ENCODE results near the gene NRBP1.
A peak's percentile ranks its signal among the peaks of the same experiment; 100 is the strongest.
"Not testable (repeated sequence)": the region's sequence is repeated elsewhere in the genome, so short reads cannot be mapped to it uniquely, and the experiment has no call there.

Gene NRBP1

DNA sequence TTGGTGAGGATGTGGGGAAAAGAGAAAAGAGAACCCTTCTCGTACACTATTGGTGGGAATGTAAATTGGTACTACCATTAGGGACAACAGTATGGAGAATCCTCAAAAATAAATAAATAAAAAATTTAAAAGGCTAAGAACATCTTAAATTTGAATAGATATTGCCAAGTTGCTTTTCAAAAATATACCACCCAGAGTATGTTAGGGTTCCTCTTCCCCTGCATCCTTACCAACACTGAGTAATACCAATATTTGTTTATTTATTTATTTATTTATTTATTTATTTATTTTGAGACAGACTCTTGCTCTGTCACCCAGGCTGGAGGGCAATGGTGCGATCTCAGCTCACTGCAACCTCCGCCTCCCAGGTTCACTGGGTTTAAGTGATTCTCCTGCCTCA, 5.5 kb upstream of the NRBP1 start:
- no peak for DNase-seq

DNA sequence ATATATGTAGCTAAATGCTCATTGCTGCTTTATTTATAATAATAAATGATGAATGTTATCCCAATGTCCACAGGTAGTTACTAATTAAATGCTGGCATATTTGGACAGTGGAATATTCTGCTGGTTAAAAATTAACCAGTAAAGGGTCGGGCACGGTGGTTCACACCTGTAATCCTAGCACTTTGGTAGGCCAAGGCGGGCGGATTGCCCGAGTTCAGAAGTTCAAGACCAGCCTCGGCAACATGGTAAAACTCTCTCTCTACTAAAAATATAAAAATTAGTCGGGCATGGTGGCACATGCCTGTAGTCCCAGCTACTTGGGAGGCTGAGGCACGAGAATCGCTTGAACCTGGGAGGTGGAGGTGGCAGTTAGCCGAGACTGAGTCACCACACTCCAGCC, 3.4 kb upstream of the NRBP1 start:
- not testable (repeated sequence) for DNase-seq

DNA sequence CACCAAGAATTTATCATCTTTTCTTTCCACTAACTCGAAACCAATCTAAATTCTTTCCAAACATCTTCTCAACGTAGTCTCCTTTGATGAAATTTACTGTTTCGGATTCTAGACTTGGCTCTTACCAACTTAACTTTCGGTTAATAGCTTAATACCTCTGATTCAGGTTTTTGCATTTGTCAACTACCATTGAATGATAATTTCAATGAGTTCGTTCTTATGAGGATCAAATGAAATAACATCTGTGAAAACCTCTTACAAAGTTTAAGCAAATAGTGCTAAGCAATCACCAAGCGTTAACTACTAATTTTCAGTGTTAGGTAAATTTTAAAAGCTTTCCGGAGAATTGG, 593 bp upstream of the NRBP1 start:
- no peak for DNase-seq

DNA sequence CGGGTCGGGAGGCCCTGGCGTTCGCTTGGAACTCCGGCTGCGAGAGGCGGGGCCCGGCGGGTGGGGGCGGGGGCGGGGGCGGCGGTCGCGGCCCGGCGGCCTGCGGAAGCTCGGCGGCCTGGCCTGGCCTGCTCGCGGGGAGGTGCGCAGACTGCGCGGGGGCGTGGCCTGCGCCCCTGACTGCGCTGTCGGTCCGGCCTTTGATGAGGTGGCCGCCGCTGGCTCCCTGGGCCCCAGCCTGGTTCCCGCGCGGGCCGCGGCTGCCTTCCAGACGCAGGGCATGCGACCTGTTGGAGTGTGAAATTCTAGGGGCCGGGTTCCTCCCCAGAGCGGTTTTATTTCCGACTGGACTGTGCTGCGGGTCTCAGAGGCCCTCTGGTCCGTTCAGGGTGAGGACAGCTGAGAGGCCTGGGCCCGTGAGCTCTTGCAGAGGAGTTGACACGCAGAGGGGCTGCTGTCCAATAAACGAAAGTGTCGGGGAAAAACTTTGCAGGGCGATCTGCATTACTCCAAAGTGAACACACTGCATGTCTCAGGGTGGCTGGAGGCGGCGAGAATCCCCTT, 629 bp downstream of the NRBP1 start:
- peak; percentile 90 for DNase-seq

DNA sequence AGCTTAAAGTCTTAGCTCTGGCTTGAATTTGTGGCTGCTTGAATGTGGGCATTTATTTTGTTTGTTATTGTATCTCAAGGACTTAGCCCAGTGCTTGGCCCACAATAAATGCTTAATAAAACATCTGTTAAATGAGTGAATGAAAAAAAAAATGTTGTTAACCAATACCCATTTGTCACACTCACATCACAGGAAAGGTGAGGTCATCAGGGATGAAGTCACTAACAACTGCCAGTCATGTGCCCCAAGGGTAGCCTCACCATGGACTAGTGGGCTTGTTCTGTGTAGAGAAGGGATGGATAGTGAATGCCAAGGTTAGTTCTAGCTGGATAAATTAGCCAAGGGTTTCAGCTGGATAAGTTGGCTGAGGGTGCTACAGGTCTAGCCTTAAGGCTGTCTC, 3.0 kb downstream of the NRBP1 start:
- DNase-seq: no peak

DNA sequence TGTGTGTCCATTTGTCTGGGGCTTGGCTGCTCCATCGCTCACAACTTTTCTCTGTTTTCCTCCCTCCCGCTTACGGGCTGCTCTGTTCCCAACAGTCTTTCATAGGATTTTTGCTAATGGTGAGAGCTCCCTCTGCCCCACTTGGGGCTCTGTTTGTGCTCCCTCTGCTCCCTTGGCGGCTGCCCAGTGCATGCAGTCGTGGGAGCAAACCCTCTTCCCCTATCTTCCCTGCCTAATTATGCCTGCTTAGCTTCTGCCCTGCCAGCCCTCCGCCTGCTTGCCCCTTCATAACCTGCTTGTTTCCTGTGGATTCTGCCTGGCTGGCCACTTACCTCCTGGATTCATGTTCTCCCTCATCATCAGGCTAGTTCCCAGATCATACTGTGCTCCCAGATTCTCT, 7.2 kb downstream of the NRBP1 start:
- DNase-seq: no peak

DNA sequence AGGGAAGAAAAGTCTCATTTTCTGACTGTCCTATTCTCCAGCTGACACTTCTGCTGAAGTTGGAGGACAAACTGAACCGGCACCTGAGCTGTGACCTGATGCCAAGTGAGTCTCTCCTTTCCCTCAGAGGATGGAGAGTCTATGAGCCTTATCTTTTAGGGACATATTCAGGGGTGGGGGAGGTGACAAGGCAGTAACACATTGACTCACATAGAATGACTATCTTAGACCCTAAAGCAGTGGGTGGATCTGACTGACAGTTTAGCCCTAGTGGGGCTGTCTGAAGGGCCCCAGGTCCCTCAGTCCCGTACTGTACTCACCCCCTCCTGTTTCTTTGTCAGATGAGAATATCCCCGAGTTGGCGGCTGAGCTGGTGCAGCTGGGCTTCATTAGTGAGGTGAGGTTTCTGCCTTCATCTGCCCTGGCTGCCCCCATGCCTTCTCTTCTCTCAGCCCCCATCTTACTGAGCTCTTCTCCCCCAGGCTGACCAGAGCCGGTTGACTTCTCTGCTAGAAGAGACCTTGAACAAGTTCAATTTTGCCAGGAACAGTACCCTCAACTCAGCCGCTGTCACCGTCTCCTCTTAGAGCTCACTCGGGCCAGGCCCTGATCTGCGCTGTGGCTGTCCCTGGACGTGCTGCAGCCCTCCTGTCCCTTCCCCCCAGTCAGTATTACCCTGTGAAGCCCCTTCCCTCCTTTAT, 12.9 kb downstream of the NRBP1 start:
- DNase-seq: peak; percentile 19

DNA sequence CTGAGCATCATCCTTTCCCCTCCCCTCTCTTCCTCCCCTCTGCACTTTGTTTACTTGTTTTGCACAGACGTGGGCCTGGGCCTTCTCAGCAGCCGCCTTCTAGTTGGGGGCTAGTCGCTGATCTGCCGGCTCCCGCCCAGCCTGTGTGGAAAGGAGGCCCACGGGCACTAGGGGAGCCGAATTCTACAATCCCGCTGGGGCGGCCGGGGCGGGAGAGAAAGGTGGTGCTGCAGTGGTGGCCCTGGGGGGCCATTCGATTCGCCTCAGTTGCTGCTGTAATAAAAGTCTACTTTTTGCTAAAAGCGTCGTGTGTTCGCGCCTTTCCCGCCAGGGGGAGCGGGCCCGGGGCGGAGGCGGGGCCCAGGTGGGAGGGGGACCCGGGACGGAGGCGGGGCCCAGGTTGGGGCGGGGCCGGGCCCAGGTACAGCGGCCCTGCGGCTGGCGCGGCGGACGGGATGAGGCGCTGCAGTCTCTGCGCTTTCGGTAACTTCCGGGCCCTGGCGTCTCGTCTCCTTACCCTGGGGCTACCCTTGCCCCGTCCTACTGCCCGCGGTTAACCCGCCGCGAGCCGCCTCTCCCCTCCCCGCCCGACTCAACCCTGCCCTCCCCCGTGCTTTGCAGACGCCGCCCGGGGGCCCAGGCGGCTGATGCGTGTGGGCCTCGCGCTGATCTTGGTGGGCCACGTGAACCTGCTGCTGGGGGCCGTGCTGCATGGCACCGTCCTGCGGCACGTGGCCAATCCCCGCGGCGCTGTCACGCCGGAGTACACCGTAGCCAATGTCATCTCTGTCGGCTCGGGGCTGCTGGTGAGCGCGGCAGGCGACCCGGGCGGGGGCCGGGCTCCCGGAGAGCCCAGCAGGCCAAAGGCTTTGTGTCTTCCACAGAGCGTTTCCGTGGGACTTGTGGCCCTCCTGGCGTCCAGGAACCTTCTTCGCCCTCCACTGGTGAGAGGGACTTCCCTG, 13.8 kb downstream of the NRBP1 start, which contains the start of gene KRTCAP3:
KRTCAP3 (plus strand) TSS at position 424 of the 962 bp plus-strand sequence; CDS start at position 456, 32 bp downstream.
- peak; percentile 65 for DNase-seq

DNA sequence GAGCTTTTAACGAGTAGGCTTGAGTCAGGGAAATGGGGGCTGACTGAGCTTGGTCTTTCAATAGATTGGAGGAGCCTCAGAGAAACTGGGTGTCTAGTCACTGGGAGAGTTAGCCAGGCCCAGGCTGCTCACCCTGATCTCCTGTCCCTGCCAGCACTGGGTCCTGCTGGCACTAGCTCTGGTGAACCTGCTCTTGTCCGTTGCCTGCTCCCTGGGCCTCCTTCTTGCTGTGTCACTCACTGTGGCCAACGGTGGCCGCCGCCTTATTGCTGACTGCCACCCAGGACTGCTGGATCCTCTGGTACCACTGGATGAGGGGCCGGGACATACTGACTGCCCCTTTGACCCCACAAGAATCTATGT, 14.5 kb downstream of the NRBP1 start:
- DNase-seq: no peak

DNA sequence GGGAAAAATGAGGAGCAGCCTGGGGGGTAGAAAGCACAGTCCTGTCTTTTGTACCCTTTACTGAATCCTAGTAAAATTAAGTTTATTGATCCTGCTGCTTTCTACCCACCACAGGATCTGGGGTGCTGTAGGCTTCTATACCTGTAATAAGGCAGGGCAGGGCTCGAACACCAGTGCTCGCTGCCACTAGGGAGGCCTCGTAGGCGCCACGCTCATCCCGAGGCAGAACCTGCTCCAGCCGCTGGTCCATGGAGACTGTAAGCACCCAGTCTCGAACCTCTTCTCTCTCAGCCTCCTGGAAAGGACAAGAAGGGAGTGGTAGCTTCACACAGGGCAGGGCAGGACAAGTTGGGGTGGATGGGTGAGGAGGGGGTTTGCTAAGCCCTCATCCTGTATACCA, 16.7 kb downstream of the NRBP1 start:
- no peak for DNase-seq

DNA sequence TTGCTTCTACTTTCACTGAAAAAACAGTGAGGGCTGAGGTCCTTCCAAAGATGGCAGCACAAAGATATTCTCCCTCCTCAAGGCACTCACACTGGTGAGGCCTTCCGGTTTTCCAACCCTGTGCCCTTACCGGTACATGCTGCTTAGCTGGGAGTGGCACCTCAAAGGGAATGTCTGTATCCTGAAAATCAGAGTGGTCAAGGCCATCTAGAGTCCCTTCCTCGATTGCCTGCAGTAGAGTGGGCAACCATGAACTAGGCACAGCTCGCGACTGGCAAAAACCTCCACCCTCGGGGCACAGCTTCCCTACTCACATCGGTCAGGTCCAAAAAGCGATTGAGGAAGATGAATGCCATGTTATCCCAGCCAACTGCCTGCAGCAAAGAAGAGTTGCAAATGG, 17.2 kb downstream of the NRBP1 start:
- no peak for DNase-seq

DNA sequence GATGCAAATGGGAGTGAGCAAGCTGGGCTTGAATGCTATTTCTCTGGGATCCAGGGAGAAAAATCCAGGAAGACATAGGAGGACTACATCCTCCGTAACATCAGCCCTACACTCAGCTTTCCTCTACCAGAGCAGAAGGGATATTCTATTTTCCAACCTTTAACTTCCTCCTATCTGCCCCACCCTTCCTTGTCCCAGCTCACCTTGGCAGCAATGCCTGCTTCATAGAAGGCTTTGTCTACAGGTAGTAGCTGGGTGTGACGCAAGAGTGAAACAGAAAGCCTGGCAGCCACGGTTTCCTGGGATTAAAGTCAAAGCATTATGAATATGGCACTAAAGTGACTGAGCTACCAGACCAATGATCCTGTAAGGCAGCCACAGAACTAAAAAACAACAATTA, 17.6 kb downstream of the NRBP1 start:
- no peak for DNase-seq

DNA sequence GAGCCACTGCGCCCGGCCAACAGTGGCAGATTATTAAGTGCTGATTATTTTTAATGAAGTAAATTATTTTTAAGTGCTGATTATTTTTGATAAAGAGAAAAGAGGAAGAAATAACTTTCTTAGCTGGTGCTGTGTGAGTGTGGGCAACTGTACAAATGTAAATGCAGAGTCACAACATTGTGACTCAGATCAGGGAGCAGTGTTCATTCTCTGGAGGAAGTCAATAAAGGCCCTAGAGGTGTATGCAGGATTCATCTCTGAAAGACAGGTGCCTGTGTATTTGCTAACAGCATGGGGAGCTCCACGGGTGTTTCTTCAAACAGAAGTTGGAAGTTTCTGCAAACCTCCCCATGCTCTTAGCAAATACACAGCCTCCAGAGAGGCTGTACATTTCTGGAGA, 19.9 kb downstream of the NRBP1 start:
- no peak for DNase-seq

DNA sequence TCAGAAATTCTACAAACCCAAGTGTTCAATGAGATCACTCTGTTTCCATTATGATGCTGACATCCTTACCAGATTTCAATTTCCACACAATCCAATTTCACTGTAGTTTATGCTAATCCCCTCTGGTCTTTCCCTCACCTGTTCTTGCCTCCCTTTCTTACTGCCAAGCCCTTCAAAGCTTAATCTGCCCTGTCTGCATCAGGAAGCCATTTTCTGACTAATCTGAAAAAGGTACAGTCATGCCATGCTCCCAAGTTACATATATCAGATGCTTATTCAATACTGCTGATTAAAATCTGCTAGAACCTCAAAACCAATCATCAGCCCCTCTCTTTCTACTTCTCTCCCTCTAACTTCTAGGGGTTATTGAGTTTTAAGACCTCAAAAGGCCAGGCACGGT, 22.7 kb downstream of the NRBP1 start:
- no peak for DNase-seq

DNA sequence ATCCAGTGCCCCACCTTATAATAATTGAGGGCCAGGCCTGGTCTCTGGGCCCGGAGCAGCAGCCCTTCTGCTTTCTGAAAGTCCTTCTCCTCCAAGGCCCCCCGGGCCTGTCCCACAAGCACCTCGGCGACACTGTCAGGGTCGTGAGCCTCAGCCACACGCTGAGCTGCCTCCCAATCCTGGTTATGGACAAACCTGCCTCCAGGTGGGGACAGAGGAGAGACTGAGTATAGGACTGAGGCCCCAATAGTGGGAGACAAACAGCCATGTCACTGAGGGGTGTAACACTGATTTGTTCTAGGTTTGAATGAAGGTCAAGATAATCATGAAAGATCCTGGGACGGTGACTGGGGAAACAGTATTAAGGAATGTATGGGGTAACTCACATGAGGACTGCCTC, 25.5 kb downstream of the NRBP1 start:
- DNase-seq: no peak

DNA sequence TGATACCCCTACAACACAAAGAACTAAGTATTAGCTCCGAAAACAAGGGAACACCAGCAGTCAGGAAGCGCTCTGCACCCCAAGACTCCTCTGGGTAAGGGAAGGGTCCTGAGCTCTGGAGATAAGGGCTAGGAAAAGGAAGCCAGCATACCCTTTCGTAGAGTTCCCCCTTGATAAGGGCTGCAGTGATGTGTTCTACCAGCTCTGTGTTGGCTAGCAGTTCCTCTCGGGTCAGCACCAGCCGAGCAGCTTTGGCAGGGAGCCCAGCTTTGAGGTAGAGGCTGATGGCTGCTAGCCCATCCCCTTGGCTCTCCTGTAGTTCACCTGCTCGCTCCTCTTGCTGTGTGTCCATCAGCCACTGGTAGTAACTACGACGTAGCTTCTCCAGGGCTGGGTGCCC, 32.7 kb downstream of the NRBP1 start:
- no peak for DNase-seq

DNA sequence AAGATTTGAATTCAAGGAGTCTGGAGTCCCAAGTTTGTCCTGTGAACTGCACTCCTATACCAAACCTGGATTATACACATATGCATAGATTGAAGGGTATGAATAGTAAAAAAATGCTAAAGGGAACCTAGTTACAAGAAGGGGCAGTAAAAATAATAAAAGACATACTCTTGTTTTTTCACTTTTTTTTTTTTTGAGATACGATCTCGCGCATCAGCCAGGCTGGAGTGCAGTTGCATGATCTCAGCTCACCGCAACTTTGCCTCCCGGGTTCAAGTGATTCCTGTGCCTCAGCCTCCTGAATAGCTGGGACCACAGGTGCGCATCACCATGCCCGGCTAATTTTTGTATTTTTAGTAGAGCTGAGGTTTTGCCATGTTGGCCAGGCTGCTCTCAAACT, 36.0 kb downstream of the NRBP1 start:
- DNase-seq: no peak

DNA sequence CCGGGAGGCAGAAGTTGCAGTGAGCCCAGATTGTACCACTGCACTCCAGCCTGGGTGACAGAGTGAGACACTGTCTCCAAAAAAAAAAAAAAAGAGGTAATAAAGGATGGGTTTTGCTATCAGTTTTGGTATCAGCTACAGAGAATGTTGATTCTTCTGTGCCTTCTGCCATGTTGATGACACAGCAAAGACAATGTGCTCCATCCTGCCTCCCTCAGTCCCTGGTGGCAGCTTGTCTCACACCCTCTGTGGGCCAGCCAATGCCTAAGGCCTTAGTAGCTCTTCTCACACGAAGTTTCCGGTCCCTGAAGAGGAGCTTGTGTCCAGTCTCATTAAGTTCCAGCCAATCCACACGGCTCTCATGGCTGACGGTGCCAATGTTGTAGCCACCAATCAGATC, 43.5 kb downstream of the NRBP1 start:
- DNase-seq: no peak

DNA sequence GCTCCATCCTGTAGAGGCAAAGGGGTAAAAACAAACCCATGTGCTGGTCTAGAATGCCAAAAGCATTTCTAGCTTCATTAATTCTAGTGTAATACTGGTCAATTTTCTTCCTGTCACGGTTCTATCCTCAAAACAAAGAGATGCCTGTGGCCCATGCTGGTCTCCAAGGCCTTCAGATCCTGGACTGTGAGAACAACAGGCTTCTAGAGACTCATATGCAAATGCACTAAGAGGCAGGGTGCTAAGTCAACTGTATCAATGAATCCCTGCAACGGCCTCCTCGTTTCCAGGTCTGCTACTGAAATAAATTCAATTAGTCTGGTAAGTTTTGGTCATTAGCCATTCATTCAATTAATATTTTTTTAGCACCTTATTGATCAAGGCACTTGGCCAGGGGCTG, 57.1 kb downstream of the NRBP1 start:
- no peak for DNase-seq

DNA sequence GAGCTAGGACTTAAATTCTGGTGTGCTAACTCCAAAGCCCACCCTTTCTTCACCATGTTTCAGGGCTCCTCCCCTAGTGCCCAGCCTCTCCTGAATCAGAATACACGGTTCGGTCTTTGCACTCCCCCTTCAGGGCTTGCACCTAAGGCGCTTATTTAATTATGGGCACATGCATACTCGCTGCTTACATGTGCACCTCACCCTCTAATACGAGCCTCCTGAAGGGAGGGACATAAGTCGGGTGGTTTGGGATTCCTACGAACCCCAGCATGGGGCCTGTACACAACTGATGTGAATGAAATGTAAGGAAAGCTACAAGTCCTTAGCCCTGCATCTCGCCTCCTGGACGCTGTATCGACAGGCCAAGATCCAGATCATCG, 60.7 kb downstream of the NRBP1 start:
- DNase-seq: no peak

DNA sequence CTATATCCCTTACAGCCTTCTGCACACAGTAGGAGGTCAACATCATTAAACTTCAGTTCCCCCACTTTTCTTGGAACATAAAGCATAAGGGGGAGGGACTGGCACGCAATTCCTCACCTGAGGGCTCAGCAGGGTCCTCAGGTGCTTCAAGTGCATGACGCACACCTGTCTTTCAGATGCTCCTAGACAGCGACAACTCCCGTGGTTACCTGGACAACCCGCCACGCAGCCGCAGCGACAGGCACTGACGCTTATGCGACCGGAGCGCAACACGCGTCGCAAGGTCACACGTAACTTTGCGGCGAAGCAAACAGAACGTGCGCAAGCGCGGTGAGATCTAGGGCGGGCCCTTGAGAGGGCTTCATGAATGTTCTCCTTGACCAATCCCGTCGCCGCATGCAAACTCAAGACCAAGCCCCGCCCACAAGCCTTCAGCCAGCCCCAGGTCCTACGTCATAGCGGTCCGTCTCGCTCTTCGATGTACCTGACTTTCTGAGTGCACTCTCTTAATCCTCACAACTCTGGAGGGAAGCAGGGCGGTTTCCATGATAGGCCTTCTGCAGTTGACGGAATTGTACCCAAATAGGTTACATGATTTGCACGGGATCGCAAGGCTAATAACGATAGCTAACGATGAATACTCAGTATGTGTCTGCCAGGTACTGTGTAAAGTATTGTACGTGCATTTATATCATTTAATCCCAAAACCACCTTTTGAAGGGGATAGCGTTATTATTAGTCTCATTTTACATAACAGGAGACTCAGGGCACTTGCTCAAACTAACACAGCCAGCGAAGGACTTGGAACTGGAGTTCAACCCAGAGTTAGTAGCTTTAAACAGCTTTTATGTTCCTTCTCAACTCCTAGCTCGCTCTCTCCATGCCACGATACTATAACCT, 61.3 kb downstream of the NRBP1 start, which contains the start of gene IFT172:
IFT172 (minus strand) TSS at position 246 of the 900 bp plus-strand sequence; CDS start at position 156, 90 bp downstream.
- peak; percentile 95 for DNase-seq

Measured in retina (tissue), 1 donor.